RWPE2 (cell line): ENCODE data around the gene GDF9.

ENCODE experiments used
- ATAC-seq: fragments of 200-7000 bp; cut with Tn5 transposase; 3 replicates; pipeline ENCODE4 v1.9.1; 2021; ENCODE audit warnings: low read depth
- DNase-seq: peaks from one replicate; pipeline ENCODE4 v3.0.0-alpha.2; 2020; ENCODE audit warnings: low spot score
- H3K27ac ChIP-seq: fragments of 450-650 bp; 2 replicates; pipeline ENCODE4 v1.5.1; 2017; ENCODE audit warnings: mild to moderate bottlenecking; ENCODE audit not compliant: poor library complexity, severe bottlenecking
- H3K27me3 ChIP-seq: fragments of 250-450 bp; sonication (Bioruptor Pico); 2 replicates; pipeline ENCODE4 v1.5.1; 2021; ENCODE audit warnings: mild to moderate bottlenecking, moderate library complexity; ENCODE audit not compliant: insufficient read depth, poor library complexity, severe bottlenecking
- H3K36me3 ChIP-seq: fragments of 250-450 bp; sonication (Bioruptor Pico); 2 replicates; pipeline ENCODE4 v1.5.1; 2020; ENCODE audit warnings: low read depth, mild to moderate bottlenecking, moderate library complexity
- H3K4me1 ChIP-seq: fragments of 250-450 bp; sonication (Bioruptor Pico); 2 replicates; pipeline ENCODE4 v1.5.1; 2021; ENCODE audit warnings: mild to moderate bottlenecking, moderate library complexity; ENCODE audit not compliant: insufficient read depth, poor library complexity, severe bottlenecking
- H3K4me3 ChIP-seq: fragments of 250-450 bp; sonication (Bioruptor Pico); 2 replicates; pipeline ENCODE4 v1.5.1; 2021; ENCODE audit warnings: mild to moderate bottlenecking, moderate library complexity; ENCODE audit not compliant: severe bottlenecking
- H3K9me3 ChIP-seq: fragments of 250-450 bp; sonication (Bioruptor Pico); 2 replicates; pipeline ENCODE4 v1.5.1; 2021; ENCODE audit warnings: mild to moderate bottlenecking, moderate library complexity; ENCODE audit not compliant: severe bottlenecking
- CTCF ChIP-seq: fragments of 450-650 bp; IDR thresholded peaks from one replicate; pipeline ENCODE4 v1.5.1; 2017; ENCODE audit warnings: mild to moderate bottlenecking, moderate library complexity; ENCODE audit not compliant: poor library complexity, severe bottlenecking

The GDF9 gene

GRCh38 chr5:132853323-132853722, 12.9 kb downstream of the GDF9 start:
- DNase-seq (no peak), ATAC-seq (no peak)
- Histone ChIP-seq H3K27ac (no peak overlapping the region), H3K27me3 (no peaks in the 10 kb centered on the region), H3K9me3 (no peaks in the 10 kb centered on the region), H3K36me3 (no peaks in the 10 kb centered on the region), H3K4me1 (no peaks in the 10 kb centered on the region), H3K4me3 (no peak overlapping the region)
- no peak for TF ChIP-seq CTCF

GRCh38 chr5:132850066-132850465, 16.2 kb downstream of the GDF9 start:
- Histone ChIP-seq H3K4me3 (no peak overlapping the region), H3K36me3 (no peaks in the 10 kb centered on the region), H3K27me3 (no peaks in the 10 kb centered on the region), H3K9me3 (no peaks in the 10 kb centered on the region), H3K4me1 (no peaks in the 10 kb centered on the region), H3K27ac (no peak overlapping the region)
- peak; percentile 31; the same call in 2 of the 3 replicates for ATAC-seq
- DNase-seq = no peak
- TF ChIP-seq CTCF = no peak

- H3K4me1 ChIP-seq = no peaks in the 10 kb centered on the region
- no peaks in the 10 kb centered on the region for H3K9me3 ChIP-seq
- DNase-seq (no peak), ATAC-seq (no peak)
- H3K36me3 ChIP-seq = no peaks in the 10 kb centered on the region
- H3K27me3 ChIP-seq = no peaks in the 10 kb centered on the region
- no peak overlapping the region for H3K27ac ChIP-seq
- no peak for TF ChIP-seq CTCF
- no peak overlapping the region for H3K4me3 ChIP-seq
Observed at GRCh38 chr5:132849347-132849746, 16.9 kb downstream of the GDF9 start.

GRCh38 chr5:132848270-132848669, 18.0 kb downstream of the GDF9 start:
- no peak overlapping the region for H3K4me3 ChIP-seq

More at GRCh38 chr5:132848270-132848669, 18.0 kb downstream of the GDF9 start:
- H3K27me3 ChIP-seq = no peaks in the 10 kb centered on the region
- H3K27ac ChIP-seq = no peak overlapping the region
- ATAC-seq (no peak), DNase-seq (no peak)
- no peak for TF ChIP-seq CTCF
- H3K9me3 ChIP-seq = no peaks in the 10 kb centered on the region
- no peaks in the 10 kb centered on the region for H3K36me3 ChIP-seq
- H3K4me1 ChIP-seq = no peaks in the 10 kb centered on the region
